8988T (cell line): ENCODE data around the gene BMP6.

Source experiments
- DNase-seq: peaks from one replicate; pipeline ENCODE4 v3.0.0; 2011

The BMP6 gene

DNA sequence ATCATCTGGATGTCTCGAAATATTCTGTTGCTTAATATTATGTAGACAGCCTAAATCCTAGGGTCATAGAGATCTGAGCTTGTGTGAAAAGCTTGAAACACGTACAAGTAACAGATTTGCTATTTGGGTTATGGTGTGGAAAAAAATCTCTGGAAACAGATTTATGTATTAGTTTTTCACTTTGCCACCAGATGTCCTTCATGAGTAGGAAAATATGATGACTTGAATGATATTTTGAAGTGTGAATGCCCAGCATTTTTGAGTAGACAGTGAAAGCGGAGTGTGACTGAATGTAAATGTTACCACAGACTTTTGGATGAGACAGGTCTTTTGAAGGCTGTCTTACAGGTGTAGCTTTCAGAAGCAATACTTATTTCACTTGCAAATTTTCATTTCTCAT lies 4.2 kb upstream of the BMP6 start:
- no peak for DNase-seq

DNA sequence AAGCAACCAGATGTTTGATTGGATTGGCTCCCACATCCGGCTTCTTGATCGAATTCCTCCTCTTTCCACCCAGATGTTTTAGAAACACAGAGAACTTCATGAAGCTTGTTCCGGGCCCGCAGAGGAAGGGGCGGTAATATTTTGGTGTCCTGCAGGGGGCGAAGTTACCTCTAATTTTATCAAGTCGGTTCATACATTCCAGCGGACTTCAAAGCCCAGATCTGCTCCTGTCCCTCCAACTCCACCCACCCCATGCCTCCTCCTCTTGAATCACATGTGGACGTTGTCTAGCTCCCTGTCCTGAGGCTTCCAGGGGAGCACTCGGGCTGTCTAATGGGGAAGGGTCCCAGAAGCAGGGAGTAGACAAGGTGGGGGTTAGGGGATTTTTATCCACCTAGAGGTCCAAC lies 2.9 kb upstream of the BMP6 start:
- peak; percentile 49 for DNase-seq

DNA sequence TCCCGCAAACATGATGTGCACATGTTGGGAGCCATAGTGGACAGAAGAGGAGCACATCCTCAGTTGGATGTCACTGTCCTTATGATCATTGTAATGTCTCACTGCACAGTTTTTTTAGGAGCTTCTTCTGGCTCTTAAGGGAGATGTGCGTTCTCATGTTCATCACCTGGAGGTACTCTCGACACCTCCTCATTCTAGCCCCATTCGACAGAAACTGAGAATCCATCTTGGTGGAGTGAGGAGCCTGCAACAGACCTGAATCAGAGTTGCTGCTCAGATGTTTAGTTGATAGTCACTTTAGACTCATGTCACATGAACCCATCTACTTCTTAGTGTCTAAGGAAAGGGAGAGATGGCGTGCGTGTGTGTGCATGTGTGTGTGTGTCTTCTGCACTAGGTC lies 2.3 kb upstream of the BMP6 start:
- DNase-seq = no peak

DNA sequence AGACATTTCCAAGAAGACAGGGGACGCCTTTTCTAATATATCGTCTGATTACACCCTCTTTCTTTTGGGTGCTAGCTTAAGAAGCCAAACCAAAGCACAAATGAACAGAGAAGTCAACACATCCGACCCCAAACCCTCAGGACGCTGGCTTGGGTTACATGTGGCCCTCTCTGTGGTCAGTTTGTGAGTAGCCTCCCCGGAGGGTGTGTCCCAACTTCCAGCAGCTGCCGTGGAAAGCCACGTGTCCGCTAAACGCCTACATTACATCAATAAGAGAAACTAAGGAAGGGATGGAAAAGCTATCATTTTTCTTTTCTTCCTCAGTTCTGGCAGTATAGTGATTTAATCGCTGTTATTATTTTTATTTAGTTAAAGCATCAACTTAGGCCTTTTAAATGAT lies 487 bp upstream of the BMP6 start:
- DNase-seq = no peak

DNA sequence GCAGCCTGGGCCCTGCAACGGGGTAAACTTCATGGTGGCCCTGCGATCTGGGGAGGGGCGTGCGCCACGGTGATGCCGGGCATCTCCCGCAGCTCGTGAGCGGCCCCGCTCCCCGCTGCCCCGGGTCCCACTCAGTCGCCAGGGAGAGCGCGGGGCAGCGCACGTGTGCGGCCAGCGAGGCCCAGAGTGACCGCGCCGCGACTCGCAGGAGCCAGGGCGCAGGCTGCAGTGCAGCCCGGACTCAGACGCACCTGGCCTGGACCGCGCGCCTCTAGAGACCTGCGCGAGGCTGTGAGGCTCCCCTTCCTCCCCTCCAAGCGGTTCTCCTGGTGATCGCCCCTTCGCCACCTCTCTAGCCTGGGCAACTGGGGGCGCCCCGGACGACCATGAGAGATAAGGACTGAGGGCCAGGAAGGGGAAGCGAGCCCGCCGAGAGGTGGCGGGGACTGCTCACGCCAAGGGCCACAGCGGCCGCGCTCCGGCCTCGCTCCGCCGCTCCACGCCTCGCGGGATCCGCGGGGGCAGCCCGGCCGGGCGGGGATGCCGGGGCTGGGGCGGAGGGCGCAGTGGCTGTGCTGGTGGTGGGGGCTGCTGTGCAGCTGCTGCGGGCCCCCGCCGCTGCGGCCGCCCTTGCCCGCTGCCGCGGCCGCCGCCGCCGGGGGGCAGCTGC lies 652 bp downstream of the BMP6 start:
- peak; percentile 86 for DNase-seq

DNA sequence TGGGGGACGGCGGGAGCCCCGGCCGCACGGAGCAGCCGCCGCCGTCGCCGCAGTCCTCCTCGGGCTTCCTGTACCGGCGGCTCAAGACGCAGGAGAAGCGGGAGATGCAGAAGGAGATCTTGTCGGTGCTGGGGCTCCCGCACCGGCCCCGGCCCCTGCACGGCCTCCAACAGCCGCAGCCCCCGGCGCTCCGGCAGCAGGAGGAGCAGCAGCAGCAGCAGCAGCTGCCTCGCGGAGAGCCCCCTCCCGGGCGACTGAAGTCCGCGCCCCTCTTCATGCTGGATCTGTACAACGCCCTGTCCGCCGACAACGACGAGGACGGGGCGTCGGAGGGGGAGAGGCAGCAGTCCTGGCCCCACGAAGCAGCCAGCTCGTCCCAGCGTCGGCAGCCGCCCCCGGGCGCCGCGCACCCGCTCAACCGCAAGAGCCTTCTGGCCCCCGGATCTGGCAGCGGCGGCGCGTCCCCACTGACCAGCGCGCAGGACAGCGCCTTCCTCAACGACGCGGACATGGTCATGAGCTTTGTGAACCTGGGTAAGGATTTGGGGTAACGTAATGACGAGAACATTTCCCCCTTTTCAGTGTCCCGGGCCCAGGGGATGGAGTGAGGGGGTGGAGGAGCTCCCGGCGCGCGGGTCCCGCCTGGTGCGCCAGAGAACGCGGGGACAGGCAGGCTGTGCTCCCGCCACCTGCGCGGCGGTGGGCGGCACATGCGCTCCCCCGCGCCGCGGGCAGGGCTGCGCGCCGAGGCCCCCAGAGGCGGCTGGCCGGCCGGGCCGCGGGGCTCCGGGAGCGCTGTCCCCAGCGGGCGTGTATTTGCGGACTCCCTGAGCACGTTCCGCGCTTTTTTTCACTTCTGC lies 1.4 kb downstream of the BMP6 start:
- DNase-seq = peak; percentile 73

DNA sequence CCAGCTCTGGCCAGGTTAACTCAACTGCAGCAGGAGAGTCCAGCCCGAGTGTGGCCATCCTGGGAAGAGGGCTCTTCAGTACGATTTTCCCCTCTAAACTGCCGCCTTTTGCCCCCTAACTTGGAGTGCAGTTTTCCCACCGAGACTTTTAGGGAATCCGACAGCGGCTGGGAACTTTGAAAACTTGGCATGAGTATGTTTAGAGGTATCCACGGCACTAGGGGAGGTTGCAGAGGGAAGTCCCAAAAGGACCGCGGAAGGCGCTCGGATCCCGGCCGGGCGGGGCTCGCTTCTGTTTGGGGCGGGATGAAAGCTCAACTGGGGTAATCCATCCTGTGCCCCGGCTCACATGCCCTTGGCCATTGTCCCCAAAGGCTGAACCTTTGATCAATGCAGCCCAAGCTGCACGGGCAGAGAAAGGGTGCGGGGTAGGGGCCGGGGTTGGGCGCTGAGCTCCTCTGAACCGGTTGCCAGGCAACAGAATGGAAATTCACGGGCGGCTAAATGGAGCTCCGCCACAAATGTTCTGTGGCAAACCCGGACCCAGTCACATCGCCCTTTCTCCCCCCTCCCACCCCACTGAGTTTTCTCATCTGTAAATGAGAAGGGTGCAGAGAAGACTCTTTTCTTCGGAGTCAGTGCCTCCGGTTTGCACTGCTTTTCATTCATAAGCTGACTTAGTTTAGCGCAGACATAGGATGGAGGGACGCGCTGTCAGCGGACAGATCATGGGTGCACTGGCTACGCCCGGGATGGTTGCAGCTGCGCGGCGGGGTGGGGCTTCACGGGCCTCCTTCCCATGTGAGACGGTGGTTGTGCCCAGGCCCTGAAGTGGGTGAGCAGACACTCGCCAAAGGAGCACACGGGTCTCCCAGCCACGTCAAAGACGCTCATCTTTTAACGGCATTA lies 2.3 kb downstream of the BMP6 start:
- DNase-seq = no peak

DNA sequence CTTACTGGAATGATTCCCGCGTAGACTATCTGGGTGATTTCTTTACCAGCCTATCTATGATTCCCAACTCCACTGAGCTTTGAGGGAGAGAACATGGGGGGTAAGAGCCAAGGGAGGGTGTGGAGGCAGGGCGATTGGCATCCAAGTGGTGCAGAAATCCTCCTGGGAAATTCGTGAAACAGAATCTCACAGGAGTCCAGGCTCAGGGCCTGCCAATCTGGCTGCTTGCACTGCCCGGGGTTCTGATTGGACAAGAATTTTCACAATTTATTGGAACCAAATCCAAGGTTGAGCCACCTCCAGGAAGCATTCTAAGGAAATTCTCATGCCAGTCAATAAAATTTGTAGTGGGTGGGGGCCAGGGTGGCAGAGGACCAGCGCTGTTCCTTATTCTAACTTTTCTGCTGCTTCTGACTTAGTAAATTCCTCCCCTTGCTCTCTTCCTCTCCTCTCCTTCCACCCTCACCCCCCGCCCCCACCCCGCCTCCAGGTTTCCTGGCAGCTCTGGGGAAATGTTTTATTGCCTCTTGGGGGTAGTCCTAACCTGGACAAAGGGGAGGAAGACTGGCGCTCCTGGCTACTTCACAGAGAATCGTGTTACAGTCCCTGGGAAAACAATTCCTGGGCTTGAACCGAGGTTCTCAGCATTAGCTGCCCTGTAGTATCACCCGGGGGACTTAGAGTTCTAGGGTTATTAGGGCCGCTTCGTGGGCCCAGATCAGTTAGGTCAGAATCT lies 3.1 kb downstream of the BMP6 start:
- peak; percentile 25 for DNase-seq

DNA sequence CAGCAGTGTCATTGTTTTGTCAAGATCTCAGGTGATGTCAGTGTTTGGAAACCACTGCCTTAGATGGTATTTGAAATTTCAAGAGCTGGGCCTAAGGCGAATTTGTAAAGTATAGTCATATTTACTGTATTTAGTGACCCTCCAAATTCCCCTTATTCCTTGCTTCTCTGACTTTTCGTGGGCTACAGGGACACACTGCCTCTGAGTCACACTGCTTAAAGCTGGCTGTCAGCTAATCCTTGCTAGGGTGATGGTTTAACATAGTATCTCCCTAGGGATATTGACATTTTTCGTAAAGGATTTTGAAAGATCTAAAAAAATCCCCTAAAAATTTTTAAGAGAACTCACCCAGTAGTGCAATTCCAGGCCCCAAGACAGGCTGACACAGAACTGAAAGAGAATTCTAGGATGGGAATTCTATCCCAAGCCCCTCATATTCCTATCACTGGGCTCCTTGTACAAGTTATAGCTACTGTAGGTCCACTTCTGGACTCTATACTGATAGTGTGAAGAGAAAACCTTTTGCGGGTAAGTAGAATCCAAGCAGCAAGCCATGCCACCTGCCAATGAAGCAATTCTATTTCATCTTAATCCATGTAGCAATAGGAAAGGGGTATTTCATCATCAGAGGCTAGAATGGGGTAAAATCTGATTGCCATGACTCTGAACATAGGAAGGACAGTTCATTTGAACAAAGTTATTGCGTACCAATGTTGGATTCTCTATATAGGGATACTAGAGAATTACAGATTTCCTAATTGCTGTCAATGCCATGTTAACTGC lies 4.3 kb downstream of the BMP6 start:
- no peak for DNase-seq

DNA sequence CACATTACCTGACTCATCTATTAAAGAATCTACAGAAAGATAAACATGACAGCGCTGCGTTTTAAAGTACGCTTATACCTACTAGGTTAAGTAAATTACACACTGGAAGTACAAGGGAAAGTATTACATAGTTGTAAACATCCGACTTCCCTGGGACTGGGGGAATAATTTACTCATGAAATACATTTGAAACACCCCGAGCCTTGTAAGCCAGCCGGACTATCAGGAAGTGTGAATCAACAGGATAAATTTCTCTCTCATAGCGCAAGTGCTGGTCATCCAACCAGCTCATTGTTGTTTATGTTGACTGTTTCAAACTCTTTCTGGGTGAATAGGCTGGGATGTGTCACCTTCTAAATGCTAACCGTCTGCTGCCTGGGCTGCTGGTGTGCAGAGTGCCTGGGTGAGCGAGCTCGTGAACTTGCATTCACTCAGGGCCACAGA lies 4.9 kb downstream of the BMP6 start:
- peak; percentile 83 for DNase-seq

DNA sequence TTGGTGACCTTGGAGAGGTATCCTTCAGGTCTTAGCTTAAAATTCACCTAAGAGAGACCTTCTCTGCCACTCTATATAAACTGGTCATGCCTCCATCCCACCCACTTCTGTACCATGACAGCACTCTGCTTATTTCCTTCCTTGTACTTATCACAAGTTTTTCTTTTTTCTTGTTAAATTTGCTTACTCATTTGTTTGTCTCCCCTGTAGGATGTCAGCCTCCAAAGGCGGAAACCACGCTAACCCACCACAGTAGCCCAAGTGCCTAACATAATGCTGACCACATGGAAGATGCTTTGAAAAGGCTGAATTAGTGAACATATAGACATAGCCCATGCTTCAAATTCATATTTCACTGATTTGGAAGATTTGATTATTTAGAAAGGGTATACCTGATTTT lies 5.4 kb downstream of the BMP6 start:
- DNase-seq = no peak

DNA sequence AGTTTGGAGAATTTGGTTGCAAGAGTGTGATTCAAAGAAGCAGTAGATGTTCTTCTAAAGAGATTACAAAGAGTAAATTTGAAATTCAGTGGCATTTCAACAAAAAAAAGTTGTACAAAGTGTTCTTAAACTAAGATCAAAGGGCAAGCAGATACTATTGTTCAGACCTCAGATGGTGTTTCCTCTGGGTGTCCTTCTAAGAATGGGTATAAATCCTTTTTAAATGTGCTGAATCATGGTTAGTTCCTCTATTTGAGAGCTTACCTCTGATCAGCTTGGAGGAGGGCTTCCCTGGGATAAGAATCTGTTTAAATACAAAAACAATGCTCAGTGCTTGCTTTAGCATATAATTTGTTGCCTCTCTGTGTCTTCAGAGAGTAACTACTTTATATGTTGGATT lies 6.3 kb downstream of the BMP6 start:
- no peak for DNase-seq

DNA sequence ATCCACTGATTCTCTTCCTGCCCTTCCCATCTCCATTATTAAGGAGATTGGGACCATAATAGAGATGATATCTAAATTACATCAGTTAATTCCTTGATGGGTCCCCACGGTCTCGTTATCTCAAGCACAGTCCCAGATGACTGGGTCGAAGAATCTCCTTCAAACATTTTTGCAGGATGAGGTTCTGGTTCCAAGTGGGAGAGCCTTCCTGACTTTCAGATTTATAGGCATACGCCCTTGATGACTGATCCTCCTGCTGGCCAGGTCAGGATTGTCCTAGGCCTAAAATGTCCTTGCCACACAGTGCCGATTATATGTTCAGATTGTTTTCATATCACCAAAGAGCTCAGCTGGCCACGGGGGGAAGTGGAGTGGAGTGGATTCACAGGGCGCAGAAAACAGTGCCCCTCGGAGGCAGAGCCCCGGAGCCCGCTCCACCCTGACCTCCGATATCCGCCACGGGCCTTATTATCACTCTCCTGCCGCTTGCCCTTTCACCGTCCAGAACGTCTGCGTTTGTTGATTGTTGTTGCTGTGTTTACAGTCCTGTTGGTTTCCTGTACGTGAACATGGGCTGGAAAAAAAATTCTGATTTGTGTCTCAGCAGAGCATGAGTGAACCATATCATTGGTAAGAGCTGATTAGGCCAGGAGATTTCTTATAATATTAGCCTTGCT lies 8.9 kb downstream of the BMP6 start:
- no peak for DNase-seq

DNA sequence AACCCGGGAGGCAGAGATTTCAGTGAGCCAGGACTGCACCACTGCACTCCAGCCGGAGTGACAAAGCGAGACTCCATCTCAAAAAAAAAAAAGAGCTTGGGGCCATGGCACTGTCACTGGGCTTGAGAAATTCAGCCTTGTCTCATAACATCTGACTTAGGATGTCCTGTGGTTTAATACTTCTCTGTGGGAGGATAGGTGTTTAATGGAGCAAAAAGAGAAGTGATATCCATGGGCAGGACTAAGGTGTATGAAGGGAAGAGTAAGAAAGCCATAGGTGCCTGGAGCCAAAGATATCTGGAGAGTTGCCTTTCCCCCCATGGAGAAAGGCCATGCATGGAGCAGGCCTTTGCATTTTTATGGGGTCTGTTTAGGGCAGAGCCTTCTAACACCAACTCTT lies 11.2 kb downstream of the BMP6 start:
- DNase-seq = no peak

DNA sequence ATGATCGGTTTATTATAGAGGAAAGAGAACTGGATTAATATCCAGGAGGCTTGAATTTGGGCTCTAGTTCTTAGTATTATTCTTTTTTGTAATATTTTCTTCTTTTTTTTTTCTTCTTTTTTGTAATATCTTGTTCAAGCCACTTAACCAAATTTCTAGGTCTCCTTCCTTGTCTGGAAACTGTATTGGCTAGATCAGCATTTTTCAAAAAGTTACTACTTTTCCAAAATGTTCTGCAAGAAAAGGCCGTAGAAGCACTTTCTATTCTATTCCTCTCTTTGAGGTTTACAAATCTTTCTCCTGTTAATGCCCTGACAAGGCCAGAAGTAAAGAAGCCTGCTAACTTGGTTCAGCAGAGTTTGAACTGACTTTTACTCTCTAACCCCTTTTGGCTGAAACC lies 12.0 kb downstream of the BMP6 start:
- no peak for DNase-seq

DNA sequence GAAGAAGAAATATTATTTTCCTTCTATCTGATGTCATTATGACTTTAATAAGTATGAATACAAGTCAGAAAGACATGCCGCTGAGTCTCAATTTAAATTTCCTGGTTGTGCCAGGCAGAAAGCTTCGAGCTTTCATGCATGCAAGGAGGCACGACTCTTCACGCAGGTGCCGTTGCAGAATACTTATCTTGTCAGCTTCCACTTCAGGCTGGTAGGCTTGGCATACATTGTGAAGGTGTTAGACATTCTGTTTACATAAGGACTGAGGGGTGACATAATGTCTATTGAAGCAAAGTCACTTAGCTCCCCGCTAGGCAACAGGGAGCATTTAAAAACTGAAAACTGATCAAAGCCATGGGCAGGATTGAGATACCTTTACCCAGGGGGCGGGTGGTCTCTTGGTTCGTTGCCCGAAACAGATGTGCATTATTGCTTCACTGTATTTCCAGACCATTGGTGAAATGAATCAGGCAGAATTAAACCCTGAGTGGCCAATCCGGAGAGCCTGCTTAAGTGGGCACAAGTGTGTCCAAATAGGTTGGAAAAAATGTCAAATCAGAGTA lies 16.4 kb downstream of the BMP6 start:
- DNase-seq = no peak

DNA sequence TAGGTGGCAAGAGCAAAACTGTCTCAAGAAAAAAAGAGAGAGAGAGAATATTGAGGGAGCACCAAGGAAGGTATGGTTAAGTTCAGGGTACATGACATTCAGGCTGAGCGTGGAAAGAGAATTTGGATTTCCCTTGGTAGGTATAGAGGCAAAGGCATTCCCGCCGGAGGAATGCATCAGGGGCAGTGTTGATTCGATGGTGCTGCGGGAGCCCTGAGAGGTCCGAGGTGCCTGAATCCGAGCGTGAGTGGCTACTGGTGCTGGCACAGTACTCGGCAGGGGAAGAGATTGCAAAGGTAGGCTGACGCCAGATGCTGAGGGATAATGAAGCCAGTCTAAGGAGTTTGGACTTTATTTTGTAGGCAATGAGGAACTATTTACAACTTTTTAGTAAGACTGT lies 20.0 kb downstream of the BMP6 start:
- no peak for DNase-seq

DNA sequence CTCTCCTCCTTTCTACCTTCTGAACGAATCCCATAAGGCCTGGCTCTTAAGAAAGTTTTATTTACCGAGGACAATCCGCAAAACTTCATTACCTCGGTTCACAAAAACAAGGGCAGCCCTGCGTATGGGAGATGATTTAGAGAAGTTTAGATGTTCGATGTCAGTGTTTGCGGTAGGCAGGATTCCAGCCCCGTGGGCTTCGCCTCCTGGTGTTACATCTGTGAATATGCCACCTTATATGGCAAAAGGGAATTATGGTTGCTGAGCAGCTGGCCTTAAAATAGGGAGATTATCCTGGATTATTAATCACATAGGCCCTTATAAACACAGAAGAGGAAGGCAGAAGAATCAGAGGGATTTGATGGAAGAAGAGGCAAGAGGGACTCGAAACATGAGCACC lies 21.1 kb downstream of the BMP6 start:
- no peak for DNase-seq

DNA sequence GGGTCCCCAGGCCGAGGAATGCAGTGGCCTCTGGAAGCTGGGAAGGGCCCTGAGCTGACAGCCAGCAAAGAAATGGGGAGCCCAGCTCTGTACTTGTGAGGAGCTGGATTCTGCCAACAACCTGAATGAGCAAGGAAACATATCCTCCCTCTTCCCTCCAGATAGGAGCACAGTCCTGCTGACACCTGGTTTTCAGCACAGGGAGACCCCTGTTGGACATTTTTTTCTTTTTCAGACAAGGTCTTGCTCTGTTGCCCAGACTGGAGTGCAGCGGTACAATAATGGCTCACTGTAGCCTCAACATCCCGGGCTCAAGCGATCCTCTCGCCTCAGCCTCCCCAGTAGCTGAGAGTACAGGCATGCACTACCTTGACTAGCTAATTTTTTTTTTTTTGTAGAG lies 21.5 kb downstream of the BMP6 start:
- no peak for DNase-seq

DNA sequence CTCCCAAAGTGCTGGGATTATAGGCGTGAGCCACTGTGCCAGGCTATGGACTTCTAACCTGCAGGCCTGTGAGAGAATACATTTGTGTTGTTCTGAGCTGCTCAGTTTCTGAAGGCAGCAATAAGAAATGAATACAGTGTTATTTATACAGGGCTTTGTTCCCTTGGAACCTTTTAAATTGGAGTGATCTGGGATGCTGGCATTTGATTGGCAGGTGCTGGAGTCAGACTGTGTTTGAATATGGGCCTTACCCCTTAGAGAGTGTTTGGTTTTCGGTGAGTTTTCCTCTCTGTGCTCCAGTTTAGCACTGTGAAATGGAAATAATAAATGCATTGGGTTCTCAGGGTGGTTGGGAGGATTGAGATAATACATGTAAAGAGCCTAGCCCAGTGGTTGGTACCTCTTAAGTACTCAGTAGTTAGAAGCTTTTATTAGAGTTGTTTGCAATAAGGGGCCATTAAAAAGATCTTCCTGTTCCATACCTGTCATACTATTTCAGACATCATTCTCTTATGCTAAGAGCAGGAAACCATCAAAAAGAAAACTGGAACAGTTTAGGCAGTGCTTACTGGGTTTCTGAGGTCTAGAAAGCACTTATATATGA lies 22.1 kb downstream of the BMP6 start:
- no peak for DNase-seq

DNA sequence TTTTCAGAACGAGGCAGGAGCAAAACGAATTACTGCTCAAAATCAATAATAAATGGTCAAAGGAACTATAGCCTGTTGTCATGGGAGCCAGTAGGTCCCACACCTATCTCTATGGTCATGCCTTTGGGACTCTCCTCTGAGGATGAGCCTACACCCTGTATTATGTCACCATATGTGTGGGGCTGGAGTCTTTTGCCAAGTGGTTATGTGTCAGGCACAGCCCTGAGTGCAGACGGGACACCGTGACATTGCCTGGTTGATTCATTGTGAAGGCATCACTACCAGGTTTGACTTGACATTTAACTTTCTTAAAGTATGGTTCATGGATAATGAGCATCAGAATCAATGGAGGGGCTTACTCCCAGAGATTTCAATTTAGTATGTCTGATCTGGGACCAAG lies 23.6 kb downstream of the BMP6 start:
- no peak for DNase-seq
